HG02763 (cell line): ENCODE results near the gene SFTPD.
"Not testable (repeated sequence)": the region's sequence is repeated elsewhere in the genome, so short reads cannot be mapped to it uniquely, and the experiment has no call there.

Source experiments
- ATAC-seq: cut with Tn5 transposase; IDR thresholded peaks from one replicate; pipeline ENCODE4 v1.9.1; 2021; ENCODE audit warnings: mild to moderate bottlenecking, moderate library complexity; ENCODE audit not compliant: unreplicated experiment

SFTPD gene

DNA sequence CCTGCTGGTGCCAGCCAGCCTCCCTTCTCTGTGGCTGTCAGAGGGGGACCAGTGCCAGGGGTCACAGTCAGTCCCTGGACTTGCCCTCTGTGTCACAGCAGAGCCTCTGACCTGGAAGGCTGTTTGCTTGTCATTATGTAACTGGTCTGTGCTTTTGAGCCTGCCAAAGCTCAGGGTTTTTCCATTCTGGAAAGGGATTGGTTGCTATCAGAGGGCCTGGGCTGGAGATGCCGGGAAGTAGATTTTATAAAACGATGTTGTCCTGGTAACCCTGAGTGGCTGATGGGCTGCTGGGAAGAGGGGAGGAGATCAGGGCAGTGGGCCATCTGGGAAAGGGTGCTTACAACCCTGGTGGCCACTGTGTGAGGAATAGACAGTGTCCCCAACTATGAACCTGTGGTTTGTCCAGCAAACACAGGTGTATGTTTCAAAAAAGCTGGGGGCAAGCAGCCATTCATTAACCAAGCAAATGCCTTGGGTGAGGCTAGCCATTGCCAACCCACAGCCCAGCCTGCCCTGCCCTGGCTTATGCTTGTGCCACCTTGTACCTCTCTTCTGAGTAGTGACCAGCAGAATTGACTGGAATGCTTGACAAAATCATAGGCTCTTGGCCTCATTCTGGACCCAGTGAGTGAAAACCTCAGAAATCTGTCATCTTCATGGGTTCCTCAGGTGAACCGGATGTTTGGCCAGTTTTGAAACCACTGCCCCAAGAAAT lies 21.6 kb downstream of the SFTPD start:
- ATAC-seq, result no peak

DNA sequence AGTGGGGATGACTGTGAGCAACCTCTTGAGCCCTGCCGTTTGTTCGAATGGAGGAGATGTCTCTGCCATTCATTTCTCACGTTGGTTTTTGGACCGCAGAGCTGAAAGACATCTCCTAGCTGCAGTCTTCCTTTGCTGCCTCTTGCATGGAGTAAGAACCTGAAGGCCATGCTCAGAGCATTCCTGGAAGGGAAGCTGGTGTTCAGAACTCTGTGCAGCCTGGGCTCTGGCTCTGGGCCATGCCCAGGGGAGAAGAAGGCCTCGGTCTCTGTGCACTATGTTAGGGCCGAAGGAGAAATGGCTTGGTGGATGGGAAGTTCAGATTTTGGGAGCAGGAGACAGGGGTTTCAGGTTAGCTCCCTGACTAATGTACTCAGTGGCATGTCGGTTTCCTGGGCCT lies 22.9 kb downstream of the SFTPD start:
- no peak for ATAC-seq

DNA sequence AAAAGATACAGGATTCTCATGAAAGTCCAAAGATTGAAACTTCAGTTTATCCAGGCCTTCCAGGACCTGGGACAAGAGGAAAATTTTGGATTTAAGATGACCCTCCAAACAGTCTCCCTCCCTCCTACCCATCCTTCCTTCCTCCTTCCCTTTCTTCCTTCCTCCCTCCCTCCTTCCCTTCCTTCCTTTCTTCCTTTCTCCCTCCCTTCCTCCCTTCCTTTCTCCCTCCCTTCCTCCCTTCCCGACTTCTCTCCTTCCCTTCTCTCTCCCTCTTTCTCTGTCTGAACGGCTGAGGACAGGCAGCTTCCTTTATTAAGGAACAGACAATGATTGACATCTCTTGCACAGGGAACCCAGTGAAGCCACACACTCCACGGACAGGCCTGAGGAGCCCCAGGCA lies 23.3 kb downstream of the SFTPD start:
- no peak for ATAC-seq

- no peak for ATAC-seq
Observed at GRCh38 chr10:79923669-79924068, 25.2 kb downstream of the SFTPD start.

GRCh38 chr10:79923145-79923544 lies 25.8 kb downstream of the SFTPD start:
- no peak for ATAC-seq

DNA sequence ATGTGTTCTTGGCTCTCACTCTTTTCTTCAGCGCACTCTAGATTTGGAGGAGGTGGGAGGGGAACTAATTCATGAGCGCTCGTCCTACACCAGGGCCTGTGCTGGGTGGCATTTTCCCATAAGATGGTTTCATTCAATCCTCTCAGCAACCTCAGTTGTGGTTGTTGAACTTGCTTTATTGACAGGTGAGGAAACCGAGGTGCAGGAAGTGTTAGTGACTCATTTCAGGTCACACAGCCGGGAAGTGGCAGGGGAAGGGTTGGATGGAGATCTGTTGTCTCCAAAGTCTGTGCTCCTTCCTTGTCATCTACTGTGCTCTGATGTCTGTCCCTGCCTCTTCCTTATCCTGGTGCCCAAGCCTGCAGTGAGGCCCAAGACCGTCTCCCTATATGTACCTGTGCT lies 26.9 kb downstream of the SFTPD start:
- ATAC-seq, result not testable (repeated sequence)

DNA sequence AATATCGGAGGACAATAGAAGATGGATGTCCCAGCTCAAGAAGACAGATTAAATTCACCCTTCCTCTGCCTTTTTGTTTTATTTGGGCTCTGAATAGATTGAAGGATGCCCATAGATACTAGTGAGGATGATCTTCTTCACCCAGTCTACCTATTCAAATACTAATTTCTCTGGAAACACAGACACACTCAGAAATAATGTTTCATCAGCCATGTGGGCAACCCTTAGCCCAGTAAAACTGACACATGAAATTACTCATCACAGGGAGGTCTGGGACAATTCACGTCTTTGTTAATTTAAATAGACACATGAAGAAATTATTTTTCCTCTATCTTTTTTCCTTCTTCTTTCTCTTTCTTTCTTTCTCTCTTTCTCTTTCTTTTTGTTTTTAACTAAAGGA lies 33.1 kb downstream of the SFTPD start:
- ATAC-seq, result not testable (repeated sequence)

DNA sequence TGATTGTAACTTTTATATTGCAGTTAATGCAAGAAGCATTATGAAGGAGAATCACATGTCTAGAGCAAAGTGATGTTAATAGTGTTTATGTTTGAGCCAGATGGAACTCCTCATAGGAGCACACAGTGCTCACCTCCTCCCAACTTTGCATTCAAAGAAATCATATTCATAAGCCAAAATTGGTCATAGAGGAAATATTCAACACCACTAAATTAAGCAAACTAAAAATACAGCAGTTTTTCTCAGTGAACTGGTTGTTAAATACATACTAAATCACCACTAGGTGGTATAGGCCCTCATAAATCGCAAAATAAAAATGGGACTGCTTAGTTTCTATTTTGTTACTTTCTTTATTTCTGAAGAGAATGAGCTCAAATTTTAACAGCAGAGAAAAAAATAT lies 34.4 kb downstream of the SFTPD start:
- not testable (repeated sequence) for ATAC-seq

DNA sequence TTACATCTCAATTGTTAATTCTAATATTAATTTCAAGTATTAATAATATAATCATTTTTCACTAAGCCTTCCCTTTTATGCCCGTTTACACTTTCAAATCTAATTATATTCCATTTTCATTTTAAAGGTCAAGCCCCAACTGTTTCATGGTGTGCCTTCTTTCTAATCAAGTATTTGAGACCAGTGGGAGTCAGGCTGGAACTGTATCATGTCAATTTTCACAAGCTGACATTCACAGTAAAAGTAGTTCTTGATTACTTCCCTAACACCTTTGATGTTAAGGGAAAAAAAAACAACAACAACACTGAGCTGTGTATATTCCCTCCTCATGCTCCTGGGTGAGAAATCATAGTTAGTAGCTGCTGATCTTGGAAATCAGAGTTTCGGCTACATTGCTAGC lies 38.1 kb downstream of the SFTPD start:
- ATAC-seq, result no peak

- ATAC-seq, result no peak
Observed at GRCh38 chr10:79910344-79910743, 38.6 kb downstream of the SFTPD start.

DNA sequence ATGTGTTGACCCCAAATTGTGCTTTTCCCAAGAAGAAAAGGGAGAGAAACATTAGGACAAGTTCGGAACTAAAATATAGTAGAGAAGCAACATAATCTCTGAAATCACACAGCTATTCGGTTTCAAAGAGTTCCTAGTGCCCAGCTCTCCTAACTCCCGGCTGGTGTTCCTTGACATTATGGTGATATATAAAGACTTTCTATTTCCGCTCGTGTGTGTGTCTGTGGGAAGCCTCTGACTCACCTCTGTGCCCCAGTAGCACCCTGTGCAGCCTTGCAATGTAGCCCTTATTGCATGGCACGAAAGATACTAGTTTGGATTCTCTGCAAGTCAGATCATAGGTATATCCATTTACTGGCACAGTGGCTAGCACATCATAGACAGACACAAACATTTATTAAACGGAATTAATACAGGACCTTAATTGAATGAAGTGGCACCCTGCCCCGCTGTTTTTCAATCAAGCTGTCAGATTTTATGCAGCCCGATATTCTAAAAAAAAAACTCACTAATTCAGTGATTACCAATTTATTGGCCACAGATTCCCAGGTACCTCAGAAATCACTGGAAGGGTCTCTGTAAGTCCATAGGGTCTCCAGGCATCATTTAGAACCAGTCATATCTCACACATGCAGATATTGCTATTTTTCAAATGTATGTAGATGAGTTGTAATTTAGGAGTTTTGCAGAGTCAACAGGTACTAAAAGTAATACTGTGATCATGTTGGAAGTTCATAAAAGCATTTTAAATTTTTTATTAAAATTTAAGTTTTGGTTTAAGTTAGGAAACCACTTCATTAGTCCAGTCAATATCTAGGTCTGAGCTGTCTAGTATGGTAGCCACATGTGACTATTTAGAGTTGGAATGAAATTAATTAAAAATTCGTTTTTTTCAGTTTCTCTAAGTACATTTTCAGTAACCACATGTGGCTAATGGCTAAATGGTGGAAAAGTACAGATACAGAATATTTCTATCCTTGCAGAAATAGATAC lies 43.3 kb downstream of the SFTPD start:
- no peak for ATAC-seq

DNA sequence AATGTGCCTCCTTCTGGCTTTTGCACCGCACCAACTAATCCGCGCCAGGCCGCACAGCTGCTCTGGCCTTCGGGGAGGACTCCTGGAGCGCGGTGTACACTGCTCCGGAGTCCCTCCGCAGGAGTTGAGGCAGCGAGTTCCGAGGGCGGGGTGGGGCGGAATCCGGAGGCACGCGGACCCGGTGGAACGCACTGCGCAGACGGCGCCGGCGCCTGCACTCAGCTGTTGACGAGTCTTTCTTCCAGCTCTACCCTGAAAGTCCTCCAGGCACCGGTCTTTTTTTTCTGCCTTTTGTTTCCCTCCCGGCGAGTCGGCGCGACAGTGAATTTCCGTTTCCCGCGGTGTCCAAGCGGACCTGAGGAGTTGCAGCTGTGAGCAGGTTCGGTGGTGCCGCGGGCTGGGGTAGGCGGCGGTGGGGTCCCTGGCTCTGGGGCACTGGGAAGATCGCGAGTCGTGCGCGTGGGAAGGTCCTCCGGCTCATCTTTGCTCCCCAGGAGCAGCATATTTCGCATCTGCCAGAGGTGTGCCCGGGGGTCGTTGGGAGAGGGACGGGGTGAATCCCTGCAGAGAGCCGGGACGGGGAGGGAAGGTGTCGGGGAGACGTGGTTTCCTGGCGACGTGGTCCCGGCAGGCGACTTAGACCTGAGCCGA lies 44.1 kb downstream of the SFTPD start:
- no peak for ATAC-seq

- ATAC-seq, result not testable (repeated sequence)
Observed at GRCh38 chr10:79901571-79901970, 47.3 kb downstream of the SFTPD start.

DNA sequence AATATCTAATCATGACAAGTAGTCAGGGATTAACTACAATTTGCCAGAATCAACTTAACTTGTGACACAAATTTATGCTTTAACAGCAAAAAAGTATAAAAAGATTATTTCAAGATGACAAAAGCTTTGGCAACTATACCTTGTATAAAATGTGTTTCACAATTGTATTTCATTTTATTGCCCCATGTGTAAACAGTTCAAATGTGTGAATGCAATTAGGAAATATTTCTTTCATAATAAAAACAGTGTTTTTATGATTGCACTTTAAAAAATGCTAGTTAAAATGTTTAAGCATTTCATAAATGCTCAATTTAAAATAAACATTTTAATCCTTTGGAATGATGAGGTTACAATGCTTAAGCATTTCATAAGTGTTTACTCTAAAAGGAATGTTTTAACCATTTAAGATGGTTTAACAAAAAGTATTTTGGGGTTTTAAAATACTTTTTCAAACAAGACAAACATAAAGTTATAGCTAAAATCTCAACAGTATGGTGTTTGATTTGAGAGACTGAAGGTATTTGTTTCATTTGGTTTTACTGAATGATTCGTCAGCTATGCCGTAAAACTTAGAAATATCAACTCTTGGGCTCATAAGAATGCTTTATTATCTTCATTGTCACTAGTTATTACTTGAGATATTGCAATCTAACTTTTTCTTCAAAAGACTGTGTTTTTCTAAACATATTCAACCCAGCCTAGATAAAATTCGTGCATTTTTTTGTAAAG lies 50.1 kb downstream of the SFTPD start:
- no peak for ATAC-seq

- ATAC-seq, result not testable (repeated sequence)
Observed at GRCh38 chr10:79892896-79893295, 56.0 kb downstream of the SFTPD start.

DNA sequence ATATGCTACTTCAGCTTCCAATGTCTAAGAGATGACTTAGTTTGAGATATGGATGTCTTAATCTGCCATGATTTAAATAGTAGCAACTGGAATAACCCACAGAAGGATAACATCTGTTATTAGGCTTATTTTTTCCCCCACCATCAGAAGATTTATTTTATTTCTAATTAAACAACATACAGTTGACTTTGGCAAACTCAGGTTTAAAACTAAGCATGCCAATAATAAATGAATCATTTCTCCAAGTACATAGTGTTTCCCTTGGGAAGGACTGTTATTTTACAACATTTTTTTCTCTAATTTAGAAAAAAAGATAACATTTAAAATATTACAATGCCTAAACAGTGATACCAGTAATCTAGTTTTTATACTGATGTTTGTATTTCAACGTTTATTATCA lies 58.4 kb downstream of the SFTPD start:
- no peak for ATAC-seq

GRCh38 chr10:79888984-79889383 lies 59.9 kb downstream of the SFTPD start:
- not testable (repeated sequence) for ATAC-seq
